SK-N-MC (cell line): ENCODE data around the gene ASTN2.

ENCODE experiments used
- EZH2 ChIP-seq: fragments of 200-600 bp; sonication (generic); IDR thresholded peaks from one replicate; pipeline ENCODE4 v1.6.1; 2017; ENCODE audit warnings: antibody characterized with exemption
- FOXP2 ChIP-seq: optimal IDR thresholded peaks from 2 replicates; pipeline ENCODE3; 2011; ENCODE audit warnings: mild to moderate bottlenecking, moderate library complexity; ENCODE audit not compliant: insufficient read depth; ENCODE audit errors: extremely low read length, control extremely low read depth
- POLR2AphosphoS5 ChIP-seq: IDR thresholded peaks from 2 replicates; pipeline ENCODE4 v1.6.1; 2012; ENCODE audit warnings: mild to moderate bottlenecking, low read depth, low read length, borderline replicate concordance

DNA sequence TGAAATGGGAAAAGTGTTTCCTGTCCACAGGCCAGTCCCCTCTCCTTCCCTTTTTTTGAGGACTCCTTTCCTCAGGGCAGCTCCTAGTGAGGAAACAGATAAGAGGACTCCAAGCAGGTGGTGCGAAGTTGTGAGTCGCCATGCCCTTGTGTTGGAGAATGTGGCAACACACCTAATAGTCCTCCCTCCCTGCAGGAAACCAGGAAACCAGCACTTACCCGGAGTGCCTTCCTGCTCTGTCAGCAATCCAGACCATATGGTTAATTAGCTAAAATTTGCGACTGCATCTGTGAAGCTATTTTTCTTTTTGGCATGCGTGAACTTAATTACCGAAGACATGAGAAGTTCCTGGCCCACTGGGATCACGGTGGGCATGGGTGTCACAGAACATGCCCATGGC lies 657.8 kb downstream of the ASTN2 start:
- peak; percentile 26; the same call in 1 of the 2 replicates for TF ChIP-seq POLR2AphosphoS5
- no peak for TF ChIP-seq EZH2
- TF ChIP-seq FOXP2 = peak; percentile 37
